ENCODE measurements around the gene TSPAN33.

The TSPAN33 gene

DNA sequence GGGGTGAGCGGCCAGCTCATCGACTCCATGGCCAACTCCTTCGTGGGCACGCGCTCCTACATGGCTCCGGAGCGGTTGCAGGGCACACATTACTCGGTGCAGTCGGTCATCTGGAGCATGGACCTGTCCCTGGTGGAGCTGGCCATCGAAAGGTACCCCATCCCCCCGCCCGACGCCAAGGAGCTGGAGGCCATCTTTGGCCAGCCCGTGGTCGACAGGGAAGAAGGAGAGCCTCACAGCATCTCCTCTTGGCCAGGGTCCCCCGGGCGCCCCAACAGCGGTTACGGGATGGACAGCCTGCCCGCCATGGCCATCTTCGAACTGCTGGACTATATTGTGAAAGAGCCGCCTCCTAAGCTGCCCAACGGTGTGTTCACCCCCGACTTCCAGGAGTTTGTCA is 17.4 kb upstream of the TSPAN33 start:
- TF ChIP-seq, protein P1, sequence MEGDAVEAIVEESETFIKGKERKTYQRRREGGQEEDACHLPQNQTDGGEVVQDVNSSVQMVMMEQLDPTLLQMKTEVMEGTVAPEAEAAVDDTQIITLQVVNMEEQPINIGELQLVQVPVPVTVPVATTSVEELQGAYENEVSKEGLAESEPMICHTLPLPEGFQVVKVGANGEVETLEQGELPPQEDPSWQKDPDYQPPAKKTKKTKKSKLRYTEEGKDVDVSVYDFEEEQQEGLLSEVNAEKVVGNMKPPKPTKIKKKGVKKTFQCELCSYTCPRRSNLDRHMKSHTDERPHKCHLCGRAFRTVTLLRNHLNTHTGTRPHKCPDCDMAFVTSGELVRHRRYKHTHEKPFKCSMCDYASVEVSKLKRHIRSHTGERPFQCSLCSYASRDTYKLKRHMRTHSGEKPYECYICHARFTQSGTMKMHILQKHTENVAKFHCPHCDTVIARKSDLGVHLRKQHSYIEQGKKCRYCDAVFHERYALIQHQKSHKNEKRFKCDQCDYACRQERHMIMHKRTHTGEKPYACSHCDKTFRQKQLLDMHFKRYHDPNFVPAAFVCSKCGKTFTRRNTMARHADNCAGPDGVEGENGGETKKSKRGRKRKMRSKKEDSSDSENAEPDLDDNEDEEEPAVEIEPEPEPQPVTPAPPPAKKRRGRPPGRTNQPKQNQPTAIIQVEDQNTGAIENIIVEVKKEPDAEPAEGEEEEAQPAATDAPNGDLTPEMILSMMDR (IDR thresholded peaks at IDR 0.05): no peak
- Histone ChIP-seq H3K4me2 (ENCODE audit: low read length) (no peak overlapping the region), H3K36me3 (ENCODE audit: control insufficient read depth, insufficient read depth, low read length) (no peaks in the 10 kb centered on the region), H3K4me1 (peaks cover 9% of the 10 kb centered on the region), H3K27me3 (ENCODE audit: control insufficient read depth, insufficient read depth, low read length) (no peaks in the 10 kb centered on the region), H3K79me2 (no peaks in the 10 kb centered on the region), H2AFZ (no peak overlapping the region), H3K9me3 (ENCODE audit: control insufficient read depth, low read length) (no peaks in the 10 kb centered on the region), H3K9ac (no peak overlapping the region), H3K4me3 (ENCODE audit: low read depth, low read length) (no peak overlapping the region), H3K27ac (no peak overlapping the region)

DNA sequence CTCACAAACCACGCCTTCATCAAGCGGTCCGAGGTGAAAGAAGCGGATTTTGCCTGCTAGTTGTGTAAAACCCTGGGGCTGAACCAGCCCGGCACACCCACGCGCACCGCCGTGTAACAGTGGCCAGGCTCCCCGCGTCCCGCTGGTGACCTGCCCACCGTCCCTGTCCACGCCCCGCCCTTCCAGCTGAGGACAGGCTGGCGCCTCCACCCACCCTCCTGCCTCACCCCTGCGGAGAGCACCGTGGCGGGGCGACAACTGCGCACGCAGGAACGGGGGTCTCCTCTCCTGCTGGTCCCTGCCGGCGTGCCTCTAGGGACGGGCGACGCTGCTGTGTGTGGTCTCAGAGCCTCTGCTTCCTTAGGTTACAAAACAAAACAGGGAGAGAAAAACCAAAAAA is 16.9 kb upstream of the TSPAN33 start:
- TF ChIP-seq, protein P1 (IDR thresholded peaks at IDR 0.05): no peak
- Histone ChIP-seq H3K4me3 (ENCODE audit: low read depth, low read length) (no peak overlapping the region), H3K9me3 (ENCODE audit: control insufficient read depth, low read length) (no peaks in the 10 kb centered on the region), H3K27ac (no peak overlapping the region), H3K9ac (no peak overlapping the region), H3K79me2 (no peaks in the 10 kb centered on the region), H3K4me2 (ENCODE audit: low read length) (no peak overlapping the region), H2AFZ (no peak overlapping the region), H3K4me1 (peaks cover 9% of the 10 kb centered on the region), H3K36me3 (ENCODE audit: control insufficient read depth, insufficient read depth, low read length) (no peaks in the 10 kb centered on the region), H3K27me3 (ENCODE audit: control insufficient read depth, insufficient read depth, low read length) (no peaks in the 10 kb centered on the region)

DNA sequence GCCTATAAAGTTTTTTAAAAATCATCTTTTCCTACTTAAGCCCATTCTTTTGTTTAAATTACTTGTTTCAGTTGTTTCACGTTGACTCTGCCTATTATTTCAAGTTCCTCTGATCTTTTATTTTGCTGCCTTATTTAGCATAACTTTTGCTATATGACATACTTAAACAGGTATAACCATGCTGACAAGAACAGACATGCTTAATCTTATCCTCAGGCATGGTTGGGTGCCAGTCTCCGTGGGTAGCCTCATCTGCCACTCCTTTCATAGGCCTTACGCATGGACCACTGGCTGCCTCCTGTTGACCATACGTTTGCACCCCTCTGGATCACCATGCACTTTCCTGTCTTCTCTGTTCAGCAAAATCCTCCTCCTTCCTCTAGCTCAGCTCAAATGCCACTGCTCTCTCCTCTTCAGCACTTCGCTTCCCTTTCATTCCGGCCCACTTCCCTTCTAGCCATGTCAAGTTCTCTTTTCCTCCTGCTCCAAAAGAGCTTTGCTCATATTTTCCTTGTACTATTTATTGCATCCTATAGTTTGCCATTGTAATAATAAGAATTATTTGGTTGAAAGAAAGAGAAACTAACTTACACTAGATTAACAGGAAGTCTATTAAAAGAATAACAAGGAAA is 10.0 kb upstream of the TSPAN33 start:
- Histone ChIP-seq H3K27ac (no peak overlapping the region), H3K27me3 (ENCODE audit: control insufficient read depth, insufficient read depth, low read length) (no peaks in the 10 kb centered on the region), H3K9me3 (ENCODE audit: control insufficient read depth, low read length) (no peaks in the 10 kb centered on the region), H3K4me1 (peaks cover 5% of the 10 kb centered on the region), H3K9ac (no peak overlapping the region), H3K4me2 (ENCODE audit: low read length) (no peak overlapping the region), H2AFZ (no peak overlapping the region), H3K79me2 (no peaks in the 10 kb centered on the region), H3K36me3 (ENCODE audit: control insufficient read depth, insufficient read depth, low read length) (no peaks in the 10 kb centered on the region), H3K4me3 (ENCODE audit: low read depth, low read length) (no peak overlapping the region)
- TF ChIP-seq, protein P1 (IDR thresholded peaks at IDR 0.05): no peak

GRCh38 chr7:129136887-129137642 is 7.4 kb upstream of the TSPAN33 start:
- no peaks in the 10 kb centered on the region for H3K79me2 ChIP-seq
- H3K27me3 ChIP-seq (ENCODE audit: control insufficient read depth, insufficient read depth, low read length): no peaks in the 10 kb centered on the region
- no peak overlapping the region for H2AFZ ChIP-seq
- no peaks in the 10 kb centered on the region for H3K36me3 ChIP-seq (ENCODE audit: control insufficient read depth, insufficient read depth, low read length)
- no peaks in the 10 kb centered on the region for H3K4me1 ChIP-seq
- TF ChIP-seq, protein P1 (IDR thresholded peaks at IDR 0.05): no peak
- H3K9ac ChIP-seq: no peak overlapping the region
- no peak overlapping the region for H3K27ac ChIP-seq
- H3K4me3 ChIP-seq (ENCODE audit: low read depth, low read length): no peak overlapping the region
- no peak overlapping the region for H3K4me2 ChIP-seq (ENCODE audit: low read length)
- no peaks in the 10 kb centered on the region for H3K9me3 ChIP-seq (ENCODE audit: control insufficient read depth, low read length)

Measured in parathyroid adenoma (tissue), 2 donors.